GM19455 (cell line): ENCODE measurements around the gene MST1R.

Experiments
- ATAC-seq: cut with Tn5 transposase; IDR thresholded peaks from one replicate; pipeline ENCODE4 v1.9.1; 2021; ENCODE audit not compliant: unreplicated experiment

The MST1R gene

DNA sequence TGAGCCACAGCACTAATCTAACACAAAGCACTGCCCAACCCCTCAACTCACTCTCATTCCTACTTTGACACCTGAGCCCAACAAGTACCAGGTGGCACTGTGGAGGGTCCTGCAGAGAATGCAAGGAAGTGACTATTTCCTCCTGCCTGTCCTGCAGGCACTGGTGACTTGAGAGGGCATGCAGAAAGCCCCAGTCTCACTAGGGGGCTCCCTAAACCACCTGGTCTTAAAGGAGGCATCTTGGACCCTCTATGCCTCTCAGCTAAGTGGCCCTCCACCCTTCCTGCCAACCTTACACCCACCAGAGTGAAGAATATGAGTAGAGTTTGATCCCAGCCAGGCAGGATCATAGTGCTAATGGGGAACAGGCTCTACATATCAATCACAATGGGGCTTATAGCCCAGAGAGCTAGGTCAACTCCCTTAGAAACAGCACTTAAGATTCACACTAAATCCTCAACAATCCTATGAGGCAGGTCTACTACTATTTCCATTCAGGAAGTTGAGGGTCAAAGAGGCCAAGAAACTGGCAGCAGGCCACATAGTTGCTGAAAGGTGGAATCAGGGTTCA is 62.5 kb downstream of the MST1R start:
- no peak for ATAC-seq

DNA sequence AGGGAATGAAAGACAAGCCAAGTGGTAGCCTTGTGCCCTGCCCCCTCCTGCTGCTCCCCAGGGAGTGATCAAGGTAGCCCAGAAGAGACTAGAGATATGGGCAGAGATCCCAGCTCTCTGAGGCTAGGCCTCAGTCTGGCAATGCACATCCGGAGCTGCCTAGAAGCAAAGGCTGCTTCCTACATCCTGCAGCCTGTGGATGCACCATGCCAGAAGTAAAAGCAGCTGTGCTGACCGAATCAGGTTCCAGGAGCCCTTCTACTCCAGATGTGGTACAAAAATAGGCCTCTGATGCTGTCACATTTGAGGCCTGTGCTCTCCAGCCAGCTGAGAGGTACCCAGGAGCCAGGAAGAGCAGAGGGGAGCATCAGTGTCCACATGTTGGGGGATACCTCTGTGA is 63.3 kb downstream of the MST1R start:
- no peak for ATAC-seq

DNA sequence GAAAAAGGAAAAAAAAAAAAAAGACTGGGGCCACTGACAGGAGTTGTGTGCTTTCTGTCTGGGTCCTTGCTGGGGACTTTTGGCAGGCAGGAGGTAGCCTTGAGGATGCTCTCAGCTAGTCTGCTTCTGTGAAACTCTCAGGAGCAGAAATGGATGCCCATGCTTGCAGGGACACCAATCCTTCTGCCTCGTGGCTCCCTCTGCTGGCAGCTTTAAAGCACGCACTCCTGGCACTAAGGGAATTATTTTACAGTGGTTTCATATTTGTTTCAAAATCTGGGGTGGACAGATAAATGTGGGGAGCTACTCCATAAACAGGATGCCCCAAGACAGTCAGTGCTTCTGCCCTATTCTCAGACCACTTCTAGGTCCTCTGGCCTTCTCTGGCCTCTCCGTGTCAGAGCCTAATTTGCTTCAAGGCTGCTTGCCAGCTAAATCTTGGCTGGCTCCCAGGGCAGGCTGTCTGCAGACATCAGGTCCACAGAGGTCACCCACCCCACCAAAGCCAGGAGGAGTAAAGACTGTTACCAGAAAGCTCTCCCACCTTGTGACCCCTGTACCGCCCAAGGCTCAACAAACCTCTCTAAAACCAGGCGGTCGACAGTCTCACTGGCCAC is 64.4 kb downstream of the MST1R start:
- no peak for ATAC-seq
